ENCODE measurements around the gene NFX1.
"Not testable (repeated sequence)": the region's sequence is repeated elsewhere in the genome, so short reads cannot be mapped to it uniquely, and the experiment has no call there.

Gene NFX1

DNA sequence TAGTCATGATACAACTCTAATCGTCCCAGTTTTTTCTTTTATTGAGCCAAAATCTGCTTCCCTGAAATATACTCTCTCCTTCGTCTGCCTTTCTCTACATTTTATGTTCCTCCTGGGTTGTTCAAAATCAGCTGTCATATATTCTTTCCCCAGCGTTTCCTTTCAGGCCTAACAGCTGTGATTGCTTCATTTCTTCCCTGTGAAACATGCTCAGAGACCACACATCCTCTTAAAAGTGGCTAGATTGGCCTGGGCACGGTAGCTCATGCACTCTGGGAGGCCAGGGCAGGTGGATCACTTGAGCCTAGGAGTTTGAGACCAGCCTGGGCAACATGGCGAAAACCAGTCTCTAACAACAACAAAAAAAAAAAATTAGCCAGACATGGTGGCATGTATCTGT is 25.1 kb downstream of the NFX1 start:
- H3F3A ChIP-seq (ENCODE audit: low read depth): no peaks in the 10 kb centered on the region
- H3K36me3 ChIP-seq (ENCODE audit: insufficient read depth, low read length): peaks cover 80% of the 10 kb centered on the region
- H3K27me3 ChIP-seq (ENCODE audit: insufficient read depth, low read length, poor library complexity, severe bottlenecking): no peaks in the 10 kb centered on the region

GRCh38 chr9:33317136-33317535 is 26.8 kb downstream of the NFX1 start:
- H3K4me3 ChIP-seq (ENCODE audit: low read length, poor library complexity, severe bottlenecking); H2AFZ ChIP-seq (ENCODE audit: low read length); H3K9me3 ChIP-seq (ENCODE audit: insufficient read depth, low read depth, low read length); H3K79me2 ChIP-seq (ENCODE audit: insufficient read depth, low read length); H4K20me1 ChIP-seq (ENCODE audit: insufficient read depth, low read length, poor library complexity, severe bottlenecking); H3F3A ChIP-seq (ENCODE audit: low read depth); H3K27me3 ChIP-seq (ENCODE audit: insufficient read depth, low read length, poor library complexity, severe bottlenecking); H3K9me2 ChIP-seq (replicated peaks; ENCODE audit: low read depth, low read length); H3K9ac ChIP-seq (ENCODE audit: low read depth, low read length, poor library complexity, severe bottlenecking); H3K4me1 ChIP-seq (ENCODE audit: insufficient read depth, low read length, poor library complexity, severe bottlenecking); H3K4me2 ChIP-seq (ENCODE audit: low read depth, low read length, poor library complexity, severe bottlenecking): not testable (repeated sequence)
- peaks cover 79% of the 10 kb centered on the region for H3K36me3 ChIP-seq (ENCODE audit: insufficient read depth, low read length)

More for the DNA sequence above, 25.1 kb downstream of the NFX1 start:
- TF ChIP-seq EZH2phosphoT487 (IDR thresholded peaks at IDR 0.05; ENCODE audit: borderline replicate concordance) (no peak), CTCF (conservative IDR thresholded peaks at IDR 0.05; ENCODE audit: low read length) (no peak)
- no peak overlapping the region for H3K9ac ChIP-seq (ENCODE audit: low read depth, low read length, poor library complexity, severe bottlenecking)
- no peak overlapping the region for H3K4me3 ChIP-seq (ENCODE audit: low read length, poor library complexity, severe bottlenecking)
- no peaks in the 10 kb centered on the region for H3K9me3 ChIP-seq (ENCODE audit: insufficient read depth, low read depth, low read length)
- no peaks in the 10 kb centered on the region for H3K4me1 ChIP-seq (ENCODE audit: insufficient read depth, low read length, poor library complexity, severe bottlenecking)
- H2AFZ ChIP-seq (ENCODE audit: low read length): no peak overlapping the region
- H3K9me2 ChIP-seq (replicated peaks; ENCODE audit: low read depth, low read length): no peaks in the 10 kb centered on the region
- H3K79me2 ChIP-seq (ENCODE audit: insufficient read depth, low read length): no peaks in the 10 kb centered on the region
- no peaks in the 10 kb centered on the region for H4K20me1 ChIP-seq (ENCODE audit: insufficient read depth, low read length, poor library complexity, severe bottlenecking)
- no peak overlapping the region for H3K4me2 ChIP-seq (ENCODE audit: low read depth, low read length, poor library complexity, severe bottlenecking)

DNA sequence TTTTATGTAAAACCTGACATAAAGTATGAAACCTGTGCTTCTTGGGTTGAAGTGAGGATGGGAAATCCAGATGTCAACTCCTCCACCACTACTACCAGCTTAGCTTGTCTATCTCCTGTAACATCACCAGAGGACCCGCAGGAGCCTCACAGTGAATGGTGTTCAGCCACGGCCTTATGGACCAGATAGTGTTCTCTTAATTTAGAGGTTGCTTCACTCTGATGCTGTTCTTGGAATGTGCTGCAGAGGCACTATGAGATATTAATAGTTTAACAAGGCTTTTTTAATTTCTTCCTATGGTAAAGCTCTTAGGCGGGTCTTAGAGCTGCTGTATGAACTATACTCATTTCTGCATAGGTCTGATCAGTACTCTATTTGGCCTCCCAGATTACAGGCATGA is 27.9 kb downstream of the NFX1 start:
- TF ChIP-seq CTCF (conservative IDR thresholded peaks at IDR 0.05; ENCODE audit: low read length) (no peak), EZH2phosphoT487 (IDR thresholded peaks at IDR 0.05; ENCODE audit: borderline replicate concordance) (no peak)
- H3F3A ChIP-seq (ENCODE audit: low read depth): no peaks in the 10 kb centered on the region
- no peaks in the 10 kb centered on the region for H3K79me2 ChIP-seq (ENCODE audit: insufficient read depth, low read length)
- H3K9me3 ChIP-seq (ENCODE audit: insufficient read depth, low read depth, low read length): no peaks in the 10 kb centered on the region
- no peak overlapping the region for H3K4me3 ChIP-seq (ENCODE audit: low read length, poor library complexity, severe bottlenecking)
- H3K27me3 ChIP-seq (ENCODE audit: insufficient read depth, low read length, poor library complexity, severe bottlenecking): no peaks in the 10 kb centered on the region
- H3K4me1 ChIP-seq (ENCODE audit: insufficient read depth, low read length, poor library complexity, severe bottlenecking): no peaks in the 10 kb centered on the region
- H4K20me1 ChIP-seq (ENCODE audit: insufficient read depth, low read length, poor library complexity, severe bottlenecking): no peaks in the 10 kb centered on the region
- H3K4me2 ChIP-seq (ENCODE audit: low read depth, low read length, poor library complexity, severe bottlenecking): no peak overlapping the region
- peaks cover 80% of the 10 kb centered on the region for H3K36me3 ChIP-seq (ENCODE audit: insufficient read depth, low read length)
- no peaks in the 10 kb centered on the region for H3K9me2 ChIP-seq (replicated peaks; ENCODE audit: low read depth, low read length)
- H3K9ac ChIP-seq (ENCODE audit: low read depth, low read length, poor library complexity, severe bottlenecking): no peak overlapping the region
- no peak overlapping the region for H2AFZ ChIP-seq (ENCODE audit: low read length)

DNA sequence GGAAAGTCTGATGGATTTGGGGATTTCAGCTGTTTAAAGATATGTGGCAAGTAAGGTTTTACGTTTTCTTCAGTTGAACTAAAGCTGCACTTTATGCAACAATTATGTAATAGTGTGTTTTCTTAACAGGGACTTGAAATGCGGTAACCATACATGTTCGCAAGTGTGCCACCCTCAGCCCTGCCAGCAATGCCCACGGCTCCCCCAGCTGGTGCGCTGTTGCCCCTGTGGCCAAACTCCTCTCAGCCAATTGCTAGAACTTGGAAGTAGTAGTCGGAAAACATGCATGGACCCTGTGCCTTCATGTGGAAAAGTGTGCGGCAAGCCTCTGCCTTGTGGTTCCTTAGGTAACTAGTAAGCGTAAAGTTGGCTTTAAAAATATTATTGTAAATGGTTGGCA is 28.5 kb downstream of the NFX1 start:
- H2AFZ ChIP-seq (ENCODE audit: low read length): no peak overlapping the region
- no peaks in the 10 kb centered on the region for H3K9me2 ChIP-seq (replicated peaks; ENCODE audit: low read depth, low read length)
- no peaks in the 10 kb centered on the region for H3K9me3 ChIP-seq (ENCODE audit: insufficient read depth, low read depth, low read length)
- no peak for TF ChIP-seq CTCF (conservative IDR thresholded peaks at IDR 0.05; ENCODE audit: low read length)
- TF ChIP-seq EZH2phosphoT487 (IDR thresholded peaks at IDR 0.05; ENCODE audit: borderline replicate concordance): no peak
- no peaks in the 10 kb centered on the region for H3K4me1 ChIP-seq (ENCODE audit: insufficient read depth, low read length, poor library complexity, severe bottlenecking)
- no peak overlapping the region for H3K4me2 ChIP-seq (ENCODE audit: low read depth, low read length, poor library complexity, severe bottlenecking)
- no peaks in the 10 kb centered on the region for H3K79me2 ChIP-seq (ENCODE audit: insufficient read depth, low read length)
- H3F3A ChIP-seq (ENCODE audit: low read depth): no peaks in the 10 kb centered on the region
- peaks cover 75% of the 10 kb centered on the region for H3K36me3 ChIP-seq (ENCODE audit: insufficient read depth, low read length)
- H3K4me3 ChIP-seq (ENCODE audit: low read length, poor library complexity, severe bottlenecking): no peak overlapping the region
- H3K9ac ChIP-seq (ENCODE audit: low read depth, low read length, poor library complexity, severe bottlenecking): no peak overlapping the region
- no peaks in the 10 kb centered on the region for H4K20me1 ChIP-seq (ENCODE audit: insufficient read depth, low read length, poor library complexity, severe bottlenecking)
- H3K27me3 ChIP-seq (ENCODE audit: insufficient read depth, low read length, poor library complexity, severe bottlenecking): no peaks in the 10 kb centered on the region
